HG02884 (cell line): ENCODE data around the gene NEK11.

ENCODE experiments used
- ATAC-seq: cut with Tn5 transposase; IDR thresholded peaks from one replicate; pipeline ENCODE4 v1.9.1; 2021; ENCODE audit warnings: mild to moderate bottlenecking, moderate library complexity; ENCODE audit not compliant: unreplicated experiment

Gene NEK11

DNA sequence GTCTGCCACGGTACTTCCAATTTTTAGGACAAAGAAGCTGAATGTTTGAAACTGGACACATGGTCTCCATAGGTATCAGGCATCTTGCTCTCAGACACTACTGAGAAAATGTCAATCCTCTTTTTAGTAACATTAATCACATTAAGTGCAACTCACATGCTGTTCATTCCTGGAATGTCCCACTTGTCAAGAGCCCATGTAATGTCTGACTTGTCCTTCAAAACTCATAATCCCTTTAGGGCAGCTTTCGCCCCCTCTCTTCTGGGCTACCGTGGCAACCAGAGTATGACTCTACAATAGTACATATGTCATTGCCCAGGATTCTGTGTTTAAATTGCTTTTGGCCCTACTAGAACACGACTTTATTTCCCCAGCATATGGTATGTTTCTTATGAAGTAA is 367.2 kb downstream of the NEK11 start:
- ATAC-seq = no peak

GRCh38 chr3:131394400-131394799 is 367.7 kb downstream of the NEK11 start:
- ATAC-seq = no peak

DNA sequence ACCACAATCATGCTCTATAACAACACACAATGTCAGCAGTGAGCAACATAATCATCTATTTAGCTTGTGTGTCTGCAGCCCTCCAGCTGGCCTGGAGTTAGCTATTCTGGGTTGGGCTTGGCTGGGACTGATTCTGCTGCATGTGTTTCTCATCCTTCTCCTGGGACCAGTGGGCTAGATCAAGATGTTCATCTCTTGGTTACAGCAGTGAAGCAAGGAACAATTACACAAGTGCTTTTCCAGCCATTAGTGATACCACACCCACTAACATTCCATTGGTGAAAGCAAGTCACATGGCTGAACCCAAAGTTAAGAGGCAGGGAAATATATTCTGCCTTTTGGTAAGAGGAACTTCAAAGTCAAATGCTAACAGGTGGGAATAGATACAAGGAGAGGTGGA is 369.5 kb downstream of the NEK11 start:
- no peak for ATAC-seq

DNA sequence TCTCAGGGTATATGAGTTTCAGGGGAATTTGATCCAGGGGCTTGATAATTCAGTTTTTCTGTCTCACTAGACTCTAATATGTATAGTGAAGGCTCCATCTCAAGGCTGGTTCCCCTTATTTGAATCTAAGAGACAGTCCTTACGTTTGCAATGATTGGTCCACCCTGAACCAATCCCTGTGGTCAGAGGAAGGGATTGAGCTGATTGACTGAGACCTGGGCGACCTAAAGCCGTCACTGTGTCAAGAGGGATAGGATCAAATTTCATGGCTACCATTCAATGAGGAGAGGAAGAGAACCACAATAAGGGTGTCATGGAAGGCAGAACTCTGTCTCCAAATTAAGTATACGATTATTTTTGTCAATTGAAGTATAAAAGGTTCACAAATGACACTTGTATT is 371.2 kb downstream of the NEK11 start:
- ATAC-seq = no peak
